ENCODE measurements around the gene CLK1. TPM values are rescaled to one million over a fixed set of nuclear protein-coding genes. Genes with fewer than 3 reads are reported as not detected.

Gene CLK1
- total and polyA plus RNA-seq, 9 of the 15 experiments (the other 6 are each of a cell fraction or from before 2014, with no cell fraction given), result 29.3 to 99.2 (median 47.0) TPM

GRCh38 chr2:200812122-200813022 lies 52.1 kb downstream of the CLK1 start:
- DNase-seq (ENCODE audit: extremely low read depth in 1 of 4, low spot score in 3 of 4) (peak; percentile 50 to 81 (median 59)), ATAC-seq (peak; percentile 88), FAIRE-seq (no peak)
- 2% methylated on average over 21 of the region's 70 CpGs for WGBS (ENCODE audit: insufficient coverage, low coverage, missing lambda C conversion rate)
- H3K36me3 ChIP-seq (ENCODE audit: control insufficient read depth, insufficient read depth, low read length), result peaks cover 47% of the 10 kb centered on the region
- peak overlapping the region; percentile 100 for H3K27ac ChIP-seq (ENCODE audit: extremely low read depth, low read depth, low read length)
- peaks cover 0 to 7% of the 10 kb centered on the region in 2 experiments; a peak in 3 of 5 replicates for H3K4me1 ChIP-seq (replicated peaks in 1 of 2; ENCODE audit: control insufficient read depth in 2 of 2, insufficient read depth in 2 of 2, low read length in 2 of 2)
- TSS peak; percentile 35 for BruUV-seq (replicated peaks)
- H3K27me3 ChIP-seq (ENCODE audit: control insufficient read depth in 2 of 2, insufficient read depth in 2 of 2, low read length in 2 of 2), result no peaks in the 10 kb centered on the region
- in situ Hi-C loops (cut with MboI) (no loop called here), intact Hi-C loops (cut with micrococcal nuclease) (loop anchor here (5.0 kb wide), 3 partner anchors 45 to 60 kb away; partner anchors contain the start of gene CLK1)
- POLR2A ChIA-PET, result interaction anchor here (1.7 kb wide), 1 partner anchor 16 kb away, joined by 4 read pairs; no protein-coding TSS in a partner anchor
- H3K9me3 ChIP-seq (replicated peaks; ENCODE audit: control insufficient read depth, insufficient read depth, low read depth, low read length), result no peaks in the 10 kb centered on the region
- H3K4me3 ChIP-seq, result peak overlapping the region; percentile 96
- peaks cover 3% of the 10 kb centered on the region for H3K9me1 ChIP-seq (ENCODE audit: control insufficient read depth, insufficient read depth, low read length)
- CTCF ChIA-PET (ENCODE audit: low intra/inter-chr PET ratio), result interaction anchor here (1.1 to 1.6 kb wide), 2 partner anchors 99 kb away, joined by 5 to 10 read pairs; no protein-coding TSS in a partner anchor
- H3K9ac ChIP-seq (ENCODE audit: insufficient read depth in 1 of 2, low read depth in 2 of 2, low read length in 2 of 2), result peak overlapping the region; percentile 95 to 97
- peaks cover 14% of the 10 kb centered on the region for H4K20me1 ChIP-seq (replicated peaks; ENCODE audit: control insufficient read depth, insufficient read depth, low read length)
- H3K79me2 ChIP-seq (ENCODE audit: control insufficient read depth, insufficient read depth, low read length), result peaks cover 46% of the 10 kb centered on the region
- peak overlapping the region; percentile 95 for H3K4me2 ChIP-seq (ENCODE audit: insufficient read depth, low read length)
- peak overlapping the region; percentile 97 for H2AFZ ChIP-seq (ENCODE audit: low read depth, low read length)
- TF ChIP-seq NR1H2 (CRISPR knock-in tag; IDR thresholded peaks at IDR 0.05), result no peak; the same call in 1 of the 2 replicates
- TF ChIP-seq ETS2 (tag; IDR thresholded peaks at IDR 0.05; ENCODE audit: borderline replicate concordance, poor library complexity, severe bottlenecking), result no peak
- TF ChIP-seq ZC3H4 (CRISPR knock-in tag; IDR thresholded peaks at IDR 0.05; ENCODE audit: borderline replicate concordance), result no peak
- no peak for TF ChIP-seq THRAP3 (IDR thresholded peaks at IDR 0.05; ENCODE audit: borderline replicate concordance)
- TF ChIP-seq FOXA1 (IDR thresholded peaks at IDR 0.05; ENCODE audit: borderline replicate concordance), result no peak
- no peak for TF ChIP-seq ZNF780A (CRISPR knock-in tag; IDR thresholded peaks at IDR 0.05)
- peak; percentile 81 for TF ChIP-seq PRPF4 (IDR thresholded peaks at IDR 0.05; ENCODE audit: insufficient read depth, low read depth, low read length, poor library complexity, severe bottlenecking)
- no peak for TF ChIP-seq ZNF24 (IDR thresholded peaks at IDR 0.05)
- TF ChIP-seq ZNF79 (CRISPR knock-in tag; IDR thresholded peaks at IDR 0.05; ENCODE audit: low read depth), result no peak
- TF ChIP-seq, protein P1, sequence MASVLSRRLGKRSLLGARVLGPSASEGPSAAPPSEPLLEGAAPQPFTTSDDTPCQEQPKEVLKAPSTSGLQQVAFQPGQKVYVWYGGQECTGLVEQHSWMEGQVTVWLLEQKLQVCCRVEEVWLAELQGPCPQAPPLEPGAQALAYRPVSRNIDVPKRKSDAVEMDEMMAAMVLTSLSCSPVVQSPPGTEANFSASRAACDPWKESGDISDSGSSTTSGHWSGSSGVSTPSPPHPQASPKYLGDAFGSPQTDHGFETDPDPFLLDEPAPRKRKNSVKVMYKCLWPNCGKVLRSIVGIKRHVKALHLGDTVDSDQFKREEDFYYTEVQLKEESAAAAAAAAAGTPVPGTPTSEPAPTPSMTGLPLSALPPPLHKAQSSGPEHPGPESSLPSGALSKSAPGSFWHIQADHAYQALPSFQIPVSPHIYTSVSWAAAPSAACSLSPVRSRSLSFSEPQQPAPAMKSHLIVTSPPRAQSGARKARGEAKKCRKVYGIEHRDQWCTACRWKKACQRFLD (CRISPR knock-in tag; IDR thresholded peaks at IDR 0.05), result peak; percentile 16; the same call in 1 of the 2 replicates
- TF ChIP-seq ZNF224 (CRISPR knock-in tag; IDR thresholded peaks at IDR 0.05), result no peak
- peak; percentile 21 for TF ChIP-seq NEUROD1 (IDR thresholded peaks at IDR 0.05; ENCODE audit: borderline replicate concordance, low read depth, low read length, partially characterized antibody)
- peak; percentile 64 to 67 for TF ChIP-seq RAD21 (CRISPR knock-in tag; conservative IDR thresholded peaks at IDR 0.05 in 1 of 2, IDR thresholded peaks at IDR 0.05 in 1 of 2)
- TF ChIP-seq HOMEZ (CRISPR knock-in tag; IDR thresholded peaks at IDR 0.05), result no peak
- no peak for TF ChIP-seq YBX1 (IDR thresholded peaks at IDR 0.05)
- TF ChIP-seq MIER1 (IDR thresholded peaks at IDR 0.05; ENCODE audit: low read depth), result no peak

Measured in K562 (cell line).